IPS DF 4.7 (cell line): Measurements from ENCODE around the gene TBC1D4.

ENCODE experiments used
- DNase-seq: peaks from one replicate; pipeline ENCODE4 v3.0.0-alpha.2; 2013; ENCODE audit warnings: low spot score; ENCODE audit errors: extremely low read depth

Gene TBC1D4

GRCh38 chr13:75482070-75482819 is at the start of gene TBC1D4:
Gene TBC1D4, minus strand, starts transcription at chr13:75482169. Its CDS starts 402 bp downstream, at chr13:75481767.
- peak; percentile 51 for DNase-seq

- no peak for DNase-seq
These were observed 48.6 kb upstream of the TBC1D4 start for GRCh38 chr13:75530549-75530961.

- no peak for DNase-seq
These were observed 40.0 kb upstream of the TBC1D4 start for GRCh38 chr13:75521956-75522355.

GRCh38 chr13:75518439-75519088 is 36.6 kb upstream of the TBC1D4 start:
- DNase-seq = no peak

- no peak for DNase-seq
These were observed 32.4 kb upstream of the TBC1D4 start for GRCh38 chr13:75514080-75514995.

GRCh38 chr13:75513271-75513670 is 31.3 kb upstream of the TBC1D4 start:
- no peak for DNase-seq

- DNase-seq = no peak
These were observed 30.3 kb upstream of the TBC1D4 start for GRCh38 chr13:75512253-75512652.

GRCh38 chr13:75511051-75511625 is 29.2 kb upstream of the TBC1D4 start:
- no peak for DNase-seq

- DNase-seq = no peak
These were observed 26.1 kb upstream of the TBC1D4 start for GRCh38 chr13:75508002-75508548.

GRCh38 chr13:75507027-75508001 is 25.3 kb upstream of the TBC1D4 start:
- DNase-seq = no peak

GRCh38 chr13:75506018-75506417 is 24.0 kb upstream of the TBC1D4 start:
- no peak for DNase-seq

- DNase-seq = no peak
These were observed 23.4 kb upstream of the TBC1D4 start for GRCh38 chr13:75505327-75505726.

GRCh38 chr13:75495938-75496337 is 14.0 kb upstream of the TBC1D4 start:
- no peak for DNase-seq

- DNase-seq = no peak
These were observed 12.5 kb upstream of the TBC1D4 start for GRCh38 chr13:75494491-75494890.

- DNase-seq = no peak
These were observed 11.2 kb upstream of the TBC1D4 start for GRCh38 chr13:75493156-75493555.

GRCh38 chr13:75492389-75492788 is 10.4 kb upstream of the TBC1D4 start:
- no peak for DNase-seq

GRCh38 chr13:75491376-75491775 is 9.4 kb upstream of the TBC1D4 start:
- no peak for DNase-seq

GRCh38 chr13:75489502-75490263 is 7.7 kb upstream of the TBC1D4 start:
- DNase-seq = no peak
